ENCODE measurements around the gene GNAQ.

GNAQ gene

DNA sequence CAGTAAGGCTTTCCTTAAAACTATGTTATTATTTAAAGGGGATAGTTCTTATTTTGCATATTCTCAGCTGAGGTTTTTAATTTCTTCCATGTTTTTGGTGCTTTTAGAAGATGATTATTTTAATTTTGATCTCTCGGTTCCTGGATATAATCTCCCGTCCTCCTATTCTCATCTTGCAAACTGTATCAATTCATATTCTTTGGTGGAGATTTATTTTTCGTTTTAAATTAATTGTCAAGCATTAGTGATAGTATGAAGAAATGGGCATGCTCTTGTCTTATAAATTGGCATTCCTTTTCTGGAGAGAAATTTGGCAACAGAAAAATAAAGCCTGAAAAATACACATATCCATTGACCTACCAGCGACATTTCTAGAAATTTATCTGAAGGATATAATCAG lies 15.5 kb upstream of the GNAQ start:
- no peaks in the 10 kb centered on the region for H3K4me1 ChIP-seq (ENCODE audit: control insufficient read depth, insufficient read depth, low read length)
- no peak overlapping the region for H3K27ac ChIP-seq (ENCODE audit: low read length)
- no peak overlapping the region for H3K4me3 ChIP-seq (ENCODE audit: low read length in 2 of 2)
- no peaks in the 10 kb centered on the region for H3K36me3 ChIP-seq (ENCODE audit: control insufficient read depth in 2 of 2, insufficient read depth in 2 of 2, low read length in 2 of 2)
- H3K9me3 ChIP-seq (ENCODE audit: control insufficient read depth in 2 of 2, low read length in 2 of 2): no peaks in the 10 kb centered on the region
- H3K9ac ChIP-seq (ENCODE audit: low read length in 2 of 2): no peak overlapping the region
- H3K27me3 ChIP-seq (ENCODE audit: control insufficient read depth in 1 of 2, insufficient read depth in 2 of 2, low read length in 2 of 2): no peaks in the 10 kb centered on the region

- Histone ChIP-seq H3K4me1 (ENCODE audit: control insufficient read depth, insufficient read depth, low read length) (no peaks in the 10 kb centered on the region), H3K36me3 (ENCODE audit: control insufficient read depth in 2 of 2, insufficient read depth in 2 of 2, low read length in 2 of 2) (no peaks in the 10 kb centered on the region), H3K27me3 (ENCODE audit: control insufficient read depth in 1 of 2, insufficient read depth in 2 of 2, low read length in 2 of 2) (no peaks in the 10 kb centered on the region), H3K9ac (ENCODE audit: low read length in 2 of 2) (no peak overlapping the region), H3K27ac (ENCODE audit: low read length) (no peak overlapping the region), H3K9me3 (ENCODE audit: control insufficient read depth in 2 of 2, low read length in 2 of 2) (no peaks in the 10 kb centered on the region), H3K4me3 (ENCODE audit: low read length in 2 of 2) (no peak overlapping the region)
Measured at GRCh38 chr9:78046112-78046511, 14.5 kb upstream of the GNAQ start.

DNA sequence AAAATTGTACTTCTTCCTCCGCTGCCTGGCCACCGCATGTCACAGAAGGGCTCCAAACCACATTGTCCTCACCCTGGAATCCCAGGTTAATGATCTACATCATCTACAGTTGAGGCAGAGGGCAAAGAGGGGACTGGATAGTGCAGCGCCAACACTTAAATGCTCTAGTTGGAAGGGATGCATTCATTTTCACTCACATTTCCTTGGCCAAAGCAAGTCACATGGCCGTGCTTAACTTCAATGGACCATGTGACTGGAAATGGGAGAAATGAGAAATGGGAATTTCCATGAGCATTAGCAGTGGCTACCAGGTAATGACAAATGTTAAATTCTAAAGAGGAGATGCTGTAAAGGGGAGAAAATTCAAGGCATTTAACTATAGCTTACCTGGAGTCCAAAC lies 13.3 kb upstream of the GNAQ start:
- Histone ChIP-seq H3K9ac (ENCODE audit: low read length in 2 of 2) (no peak overlapping the region), H3K4me3 (ENCODE audit: low read length in 2 of 2) (no peak overlapping the region), H3K4me1 (ENCODE audit: control insufficient read depth, insufficient read depth, low read length) (no peaks in the 10 kb centered on the region), H3K36me3 (ENCODE audit: control insufficient read depth in 2 of 2, insufficient read depth in 2 of 2, low read length in 2 of 2) (no peaks in the 10 kb centered on the region), H3K9me3 (ENCODE audit: control insufficient read depth in 2 of 2, low read length in 2 of 2) (no peaks in the 10 kb centered on the region), H3K27ac (ENCODE audit: low read length) (no peak overlapping the region), H3K27me3 (ENCODE audit: control insufficient read depth in 1 of 2, insufficient read depth in 2 of 2, low read length in 2 of 2) (no peaks in the 10 kb centered on the region)

- no peak overlapping the region for H3K4me3 ChIP-seq (ENCODE audit: low read length in 2 of 2)
- H3K36me3 ChIP-seq (ENCODE audit: control insufficient read depth in 2 of 2, insufficient read depth in 2 of 2, low read length in 2 of 2): no peaks in the 10 kb centered on the region
- no peak overlapping the region for H3K27ac ChIP-seq (ENCODE audit: low read length)
- no peak overlapping the region for H3K9ac ChIP-seq (ENCODE audit: low read length in 2 of 2)
- H3K27me3 ChIP-seq (ENCODE audit: control insufficient read depth in 1 of 2, insufficient read depth in 2 of 2, low read length in 2 of 2): no peaks in the 10 kb centered on the region
- no peaks in the 10 kb centered on the region for H3K4me1 ChIP-seq (ENCODE audit: control insufficient read depth, insufficient read depth, low read length)
- H3K9me3 ChIP-seq (ENCODE audit: control insufficient read depth in 2 of 2, low read length in 2 of 2): no peaks in the 10 kb centered on the region
Measured at GRCh38 chr9:78044189-78044588, 12.6 kb upstream of the GNAQ start.

- no peaks in the 10 kb centered on the region for H3K9me3 ChIP-seq (ENCODE audit: control insufficient read depth in 2 of 2, low read length in 2 of 2)
- no peaks in the 10 kb centered on the region for H3K27me3 ChIP-seq (ENCODE audit: control insufficient read depth in 1 of 2, insufficient read depth in 2 of 2, low read length in 2 of 2)
- H3K9ac ChIP-seq (ENCODE audit: low read length in 2 of 2): no peak overlapping the region
Measured at GRCh38 chr9:78041971-78042370, 10.4 kb upstream of the GNAQ start.

GRCh38 chr9:78040726-78041125 lies 9.1 kb upstream of the GNAQ start:
- no peaks in the 10 kb centered on the region for H3K9me3 ChIP-seq (ENCODE audit: control insufficient read depth in 2 of 2, low read length in 2 of 2)
- no peak overlapping the region for H3K9ac ChIP-seq (ENCODE audit: low read length in 2 of 2)
- no peaks in the 10 kb centered on the region for H3K27me3 ChIP-seq (ENCODE audit: control insufficient read depth in 1 of 2, insufficient read depth in 2 of 2, low read length in 2 of 2)
- no peak overlapping the region for H3K4me3 ChIP-seq (ENCODE audit: low read length in 2 of 2)
- no peaks in the 10 kb centered on the region for H3K4me1 ChIP-seq (ENCODE audit: control insufficient read depth, insufficient read depth, low read length)
- H3K27ac ChIP-seq (ENCODE audit: low read length): no peak overlapping the region
- no peaks in the 10 kb centered on the region for H3K36me3 ChIP-seq (ENCODE audit: control insufficient read depth in 2 of 2, insufficient read depth in 2 of 2, low read length in 2 of 2)

More at GRCh38 chr9:78041971-78042370, 10.4 kb upstream of the GNAQ start:
- Histone ChIP-seq H3K4me1 (ENCODE audit: control insufficient read depth, insufficient read depth, low read length) (no peaks in the 10 kb centered on the region), H3K36me3 (ENCODE audit: control insufficient read depth in 2 of 2, insufficient read depth in 2 of 2, low read length in 2 of 2) (no peaks in the 10 kb centered on the region), H3K27ac (ENCODE audit: low read length) (no peak overlapping the region), H3K4me3 (ENCODE audit: low read length in 2 of 2) (no peak overlapping the region)

DNA sequence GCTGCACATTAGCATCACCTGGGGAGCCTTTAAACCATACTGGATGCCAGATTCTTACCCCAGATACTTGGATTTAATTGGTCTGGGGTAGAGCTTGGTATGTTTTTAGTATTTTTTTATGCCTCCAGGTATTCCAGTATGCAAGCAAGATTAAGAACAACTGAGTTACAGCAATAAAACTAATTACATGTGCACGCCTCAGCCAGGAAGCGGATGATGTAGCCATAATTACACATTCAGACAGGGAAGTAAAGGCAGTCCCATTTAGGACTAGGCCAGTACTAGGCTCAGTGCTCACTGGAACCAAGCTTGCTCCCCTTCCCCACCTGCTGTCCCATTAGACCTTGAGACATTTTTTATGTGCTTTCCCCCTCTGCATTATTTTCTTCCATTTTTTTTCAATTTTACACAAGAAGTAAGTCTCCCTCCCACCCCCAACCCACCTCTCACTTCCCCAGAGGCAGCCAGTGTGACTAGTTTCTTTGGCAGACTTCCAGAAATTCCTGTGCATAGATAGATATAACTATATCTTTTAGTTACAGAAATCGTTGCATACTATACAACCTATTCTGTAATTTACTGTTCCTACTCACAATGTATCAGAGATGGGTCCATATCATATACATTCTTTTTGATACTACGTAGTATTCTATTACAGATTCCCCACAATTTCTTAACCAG lies 7.1 kb upstream of the GNAQ start:
- H3K4me3 ChIP-seq (ENCODE audit: low read length in 2 of 2): no peak overlapping the region

DNA sequence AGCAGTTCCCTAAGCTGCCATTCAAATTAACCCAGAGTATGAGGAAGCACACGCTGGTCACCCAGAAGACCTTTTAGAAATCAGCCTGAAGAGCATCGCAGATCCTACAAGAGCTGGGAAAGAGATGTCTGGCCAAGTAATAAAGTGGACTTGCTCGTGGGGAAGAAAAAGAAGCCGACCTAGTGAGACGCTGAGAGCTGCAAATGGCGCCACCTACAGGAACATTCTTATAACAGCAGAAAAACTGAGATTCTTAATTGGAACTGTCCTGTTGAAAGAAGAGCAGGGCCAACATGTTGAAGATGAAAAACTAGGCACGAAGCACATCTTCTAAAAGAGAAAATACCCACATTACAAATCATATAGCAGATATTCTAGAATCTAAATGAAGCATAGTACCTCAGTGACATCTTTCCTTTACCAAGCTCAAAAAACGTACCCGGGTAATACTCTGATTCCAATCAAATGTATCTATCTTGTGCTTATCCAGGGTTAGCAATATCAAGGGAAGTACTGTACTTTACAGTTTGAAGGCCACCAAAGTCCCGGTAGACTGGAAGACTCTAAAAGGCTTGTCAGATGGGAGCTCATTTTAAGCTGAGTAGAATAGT lies 3.9 kb upstream of the GNAQ start:
- Histone ChIP-seq H3K27me3 (ENCODE audit: control insufficient read depth in 1 of 2, insufficient read depth in 2 of 2, low read length in 2 of 2) (no peaks in the 10 kb centered on the region), H3K4me1 (ENCODE audit: control insufficient read depth, insufficient read depth, low read length) (peaks cover 8% of the 10 kb centered on the region), H3K9me3 (ENCODE audit: control insufficient read depth in 2 of 2, low read length in 2 of 2) (no peaks in the 10 kb centered on the region), H3K4me3 (ENCODE audit: low read length in 2 of 2) (peak overlapping the region; percentile 31 to 61), H3K9ac (ENCODE audit: low read length in 2 of 2) (peak overlapping the region in 1 of 2 donors; percentile 22), H3K36me3 (ENCODE audit: control insufficient read depth in 2 of 2, insufficient read depth in 2 of 2, low read length in 2 of 2) (no peaks in the 10 kb centered on the region), H3K27ac (ENCODE audit: low read length) (peak overlapping the region; percentile 46)

More for the DNA sequence above, 7.1 kb upstream of the GNAQ start:
- no peaks in the 10 kb centered on the region for H3K27me3 ChIP-seq (ENCODE audit: control insufficient read depth in 1 of 2, insufficient read depth in 2 of 2, low read length in 2 of 2)
- H3K27ac ChIP-seq (ENCODE audit: low read length): no peak overlapping the region
- H3K4me1 ChIP-seq (ENCODE audit: control insufficient read depth, insufficient read depth, low read length): peaks cover 5% of the 10 kb centered on the region
- H3K36me3 ChIP-seq (ENCODE audit: control insufficient read depth in 2 of 2, insufficient read depth in 2 of 2, low read length in 2 of 2): no peaks in the 10 kb centered on the region
- no peaks in the 10 kb centered on the region for H3K9me3 ChIP-seq (ENCODE audit: control insufficient read depth in 2 of 2, low read length in 2 of 2)
- no peak overlapping the region for H3K9ac ChIP-seq (ENCODE audit: low read length in 2 of 2)

- no peaks in the 10 kb centered on the region for H3K27me3 ChIP-seq (ENCODE audit: control insufficient read depth in 1 of 2, insufficient read depth in 2 of 2, low read length in 2 of 2)
- no peaks in the 10 kb centered on the region for H3K36me3 ChIP-seq (ENCODE audit: control insufficient read depth in 2 of 2, insufficient read depth in 2 of 2, low read length in 2 of 2)
- no peaks in the 10 kb centered on the region for H3K9me3 ChIP-seq (ENCODE audit: control insufficient read depth in 2 of 2, low read length in 2 of 2)
- H3K9ac ChIP-seq (ENCODE audit: low read length in 2 of 2): no peak overlapping the region
- H3K4me3 ChIP-seq (ENCODE audit: low read length in 2 of 2): no peak overlapping the region
- H3K27ac ChIP-seq (ENCODE audit: low read length): no peak overlapping the region
- H3K4me1 ChIP-seq (ENCODE audit: control insufficient read depth, insufficient read depth, low read length): peaks cover 8% of the 10 kb centered on the region
Measured at GRCh38 chr9:78033870-78034269, 2.3 kb upstream of the GNAQ start.

- Histone ChIP-seq H3K9ac (ENCODE audit: low read length in 2 of 2) (peak overlapping the region; percentile 91 to 94), H3K4me3 (ENCODE audit: low read length in 2 of 2) (peak overlapping the region; percentile 80 to 84), H3K27ac (ENCODE audit: low read length) (peak overlapping the region; percentile 84)
Measured at GRCh38 chr9:78032730-78033457, 1.3 kb upstream of the GNAQ start.

More at GRCh38 chr9:78032730-78033457, 1.3 kb upstream of the GNAQ start:
- peaks cover 8% of the 10 kb centered on the region for H3K4me1 ChIP-seq (ENCODE audit: control insufficient read depth, insufficient read depth, low read length)
- no peaks in the 10 kb centered on the region for H3K36me3 ChIP-seq (ENCODE audit: control insufficient read depth in 2 of 2, insufficient read depth in 2 of 2, low read length in 2 of 2)
- no peaks in the 10 kb centered on the region for H3K27me3 ChIP-seq (ENCODE audit: control insufficient read depth in 1 of 2, insufficient read depth in 2 of 2, low read length in 2 of 2)
- H3K9me3 ChIP-seq (ENCODE audit: control insufficient read depth in 2 of 2, low read length in 2 of 2): no peaks in the 10 kb centered on the region
